Uterus (tissue), 4 donors: ENCODE data around the gene ZNF396. TPM values are rescaled to one million over a fixed set of nuclear protein-coding genes. Genes with fewer than 3 reads are reported as not detected.

Experiments used
- DNase-seq, 2 donors: peaks; one replicate each; pipeline ENCODE4 v3.0.0-alpha.2; 2019 to 2020
- H3K27ac ChIP-seq, 2 donors: fragments of 200-600 bp; sonication (generic); 1 replicate in 1 of 2; 2 replicates in 1 of 2; pipeline ENCODE4 v1.5.1; 2016 to 2018
- H3K27me3 ChIP-seq, 2 donors: fragments of 200-600 bp; sonication (generic); one replicate each; pipeline ENCODE4 v1.5.1; 2018 to 2019; ENCODE audit warnings: control low read depth in 1 of 2
- H3K36me3 ChIP-seq, 2 donors: fragments of 200-600 bp; sonication (generic); one replicate each; pipeline ENCODE4 v1.5.1; 2019; ENCODE audit warnings: control low read depth in 1 of 2
- H3K4me1 ChIP-seq, 2 donors: fragments of 200-600 bp; sonication (generic); one replicate each; pipeline ENCODE4 v1.5.1; 2018 to 2019; ENCODE audit warnings: control low read depth in 1 of 2
- H3K4me3 ChIP-seq, 2 donors: fragments of 200-600 bp; sonication (generic); 1 replicate in 1 of 2; 2 replicates in 1 of 2; pipeline ENCODE4 v1.5.1; 2018 to 2019; ENCODE audit warnings: mild to moderate bottlenecking in 1 of 2
- H3K9me3 ChIP-seq, 2 donors: fragments of 200-600 bp; sonication (generic); one replicate each; pipeline ENCODE4 v1.5.1; 2019; ENCODE audit warnings: control low read depth in 1 of 2
- CTCF ChIP-seq, 4 experiments: fragments of 200-600 bp in 2 of 4; fragments of 450-650 bp in 2 of 4; sonication (generic) in 2 of 4; IDR thresholded peaks; one replicate each; pipeline ENCODE4 v1.5.1; 2016 to 2019; ENCODE audit warnings: antibody characterized with exemption in 4 of 4, mild to moderate bottlenecking in 2 of 4, moderate library complexity in 1 of 4
- POLR2A ChIP-seq, 2 donors: fragments of 450-650 bp; IDR thresholded peaks; one replicate each; pipeline ENCODE4 v1.6.1; 2016; ENCODE audit warnings: antibody characterized with exemption in 2 of 2, mild to moderate bottlenecking in 1 of 2, moderate library complexity in 1 of 2
- intact Hi-C: fragments of 100-400 bp; cut with DNase I; formaldehyde crosslinking; loops from one replicate; pipeline ENCODE4 v1.15.1; 2023; ENCODE audit warnings: low total_unique reads
- total RNA-seq, 4 donors: library from RNA; depleted of rRNA in 3 of 4; stranded (reverse); fragments of >200 nt in 3 of 4; gene quantifications; one replicate each; pipeline versions ENCODE4 v1.1.0 to v1.2.4, GENCODE V29; 2014 to 2023
- donor health status: DM: yes; HTN: yes; CAD: no.

The ZNF396 gene
- total RNA-seq, 4 donors from 2014 or later = 0.26 to 3.9 (median 1.0) TPM

- Histone ChIP-seq H3K4me1 (no peaks in the 10 kb centered on the region), H3K27me3 (no peaks in the 10 kb centered on the region), H3K4me3 (no peak overlapping the region), H3K27ac (no peak overlapping the region), H3K36me3 (no peaks in the 10 kb centered on the region), H3K9me3 (no peaks in the 10 kb centered on the region)
- TF ChIP-seq CTCF (IDR thresholded peaks at IDR 0.05) = no peak
- no peak for TF ChIP-seq POLR2A (IDR thresholded peaks at IDR 0.05)
- intact Hi-C loops = no loop called here
- no peak for DNase-seq
Measured at GRCh38 chr18:35352283-35352682, 24.9 kb downstream of the ZNF396 start.

- Histone ChIP-seq H3K27me3 (no peaks in the 10 kb centered on the region), H3K9me3 (no peaks in the 10 kb centered on the region), H3K27ac (no peak overlapping the region), H3K4me1 (no peaks in the 10 kb centered on the region), H3K36me3 (no peaks in the 10 kb centered on the region), H3K4me3 (no peak overlapping the region)
- intact Hi-C loops = loop anchor here (10.0 kb wide), 1 partner anchor 103 kb away; the partner anchor contains the start of gene ZNF397
- DNase-seq = no peak
- no peak for TF ChIP-seq POLR2A (IDR thresholded peaks at IDR 0.05)
- TF ChIP-seq CTCF (IDR thresholded peaks at IDR 0.05) = no peak
Measured at GRCh38 chr18:35348001-35348400, 29.1 kb downstream of the ZNF396 start.

- no peaks in the 10 kb centered on the region for H3K4me1 ChIP-seq
- no peaks in the 10 kb centered on the region for H3K27me3 ChIP-seq
- intact Hi-C loops = loop anchor here (10.0 kb wide), 1 partner anchor 101 kb away; the partner anchor contains the start of gene ZNF397
- H3K36me3 ChIP-seq = no peaks in the 10 kb centered on the region
- H3K4me3 ChIP-seq = no peak overlapping the region
- no peak for DNase-seq
- TF ChIP-seq CTCF (IDR thresholded peaks at IDR 0.05) (no peak), POLR2A (IDR thresholded peaks at IDR 0.05) (no peak)
- peak overlapping the region; percentile 99 to 100 for H3K27ac ChIP-seq
- no peaks in the 10 kb centered on the region for H3K9me3 ChIP-seq
Measured at GRCh38 chr18:35345950-35346349, 31.2 kb downstream of the ZNF396 start.

- no peak for DNase-seq
- no peaks in the 10 kb centered on the region for H3K9me3 ChIP-seq
- intact Hi-C loops = loop anchor here (10.0 kb wide), 1 partner anchor 101 kb away; the partner anchor contains the start of gene ZNF397
- H3K27me3 ChIP-seq = no peaks in the 10 kb centered on the region
- TF ChIP-seq CTCF (IDR thresholded peaks at IDR 0.05) = no peak
- no peak for TF ChIP-seq POLR2A (IDR thresholded peaks at IDR 0.05)
- no peaks in the 10 kb centered on the region for H3K36me3 ChIP-seq
- H3K4me1 ChIP-seq = no peaks in the 10 kb centered on the region
- H3K27ac ChIP-seq = peak overlapping the region; percentile 99 to 100
- no peak overlapping the region for H3K4me3 ChIP-seq
Measured at GRCh38 chr18:35345460-35345921, 31.6 kb downstream of the ZNF396 start.

GRCh38 chr18:35344736-35345459 is 32.2 kb downstream of the ZNF396 start:
- TF ChIP-seq CTCF (IDR thresholded peaks at IDR 0.05) = no peak
- TF ChIP-seq POLR2A (IDR thresholded peaks at IDR 0.05) = no peak
- no peaks in the 10 kb centered on the region for H3K36me3 ChIP-seq
- H3K27me3 ChIP-seq = no peaks in the 10 kb centered on the region
- DNase-seq = no peak
- peak overlapping the region; percentile 99 to 100 for H3K27ac ChIP-seq
- H3K9me3 ChIP-seq = no peaks in the 10 kb centered on the region
- intact Hi-C loops = loop anchor here (10.0 kb wide), 1 partner anchor 100 kb away; the partner anchor contains the start of gene ZNF397
- no peaks in the 10 kb centered on the region for H3K4me1 ChIP-seq
- peak overlapping the region; percentile 96 to 100 for H3K4me3 ChIP-seq
